GM13976 (cell line): ENCODE data around the gene NLE1.
"Not testable (repeated sequence)": the region's sequence is repeated elsewhere in the genome, so short reads cannot be mapped to it uniquely, and the experiment has no call there.

ENCODE experiments used
- DNase-seq: peaks from one replicate; pipeline ENCODE4 v3.0.0; 2012; ENCODE audit warnings: low spot score
- in situ Hi-C: fragments of 300-500 bp; cut with MboI; formaldehyde crosslinking; loops from one replicate; pipeline ENCODE4 v1.12.0; 2022; ENCODE audit warnings: low sequenced_read_pairs, mixed read lengths, inconsistent platforms; ENCODE audit not compliant: unreplicated experiment
- TF ChIP-seq, protein P1 (sequence below): IDR thresholded peaks from 2 replicates; pipeline ENCODE4 v1.5.1; 2012; ENCODE audit warnings: borderline replicate concordance, mild to moderate bottlenecking; ENCODE audit not compliant: insufficient read depth; ENCODE audit errors: extremely low read depth, missing control alignments, control extremely low read depth

The NLE1 gene

DNA sequence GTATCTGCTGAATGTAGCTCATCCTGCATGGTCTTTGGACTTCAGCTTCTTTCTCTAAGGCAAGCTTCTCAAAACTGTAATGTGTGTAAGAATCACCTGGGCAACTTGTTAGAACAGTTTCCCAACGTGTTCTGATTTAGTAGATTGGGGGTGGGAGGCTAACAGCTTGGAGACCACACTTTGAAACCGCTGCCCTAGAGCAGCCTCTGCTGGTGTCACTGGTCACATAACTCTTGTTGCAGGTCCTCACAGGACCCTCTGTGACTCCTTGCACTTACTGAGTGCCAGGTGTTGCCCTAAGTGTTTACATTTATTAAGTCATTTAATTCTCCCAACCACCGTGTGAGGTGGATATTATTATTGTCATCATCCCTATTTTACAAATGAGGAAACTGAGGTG is 42.2 kb upstream of the NLE1 start:
- TF ChIP-seq, protein P1, sequence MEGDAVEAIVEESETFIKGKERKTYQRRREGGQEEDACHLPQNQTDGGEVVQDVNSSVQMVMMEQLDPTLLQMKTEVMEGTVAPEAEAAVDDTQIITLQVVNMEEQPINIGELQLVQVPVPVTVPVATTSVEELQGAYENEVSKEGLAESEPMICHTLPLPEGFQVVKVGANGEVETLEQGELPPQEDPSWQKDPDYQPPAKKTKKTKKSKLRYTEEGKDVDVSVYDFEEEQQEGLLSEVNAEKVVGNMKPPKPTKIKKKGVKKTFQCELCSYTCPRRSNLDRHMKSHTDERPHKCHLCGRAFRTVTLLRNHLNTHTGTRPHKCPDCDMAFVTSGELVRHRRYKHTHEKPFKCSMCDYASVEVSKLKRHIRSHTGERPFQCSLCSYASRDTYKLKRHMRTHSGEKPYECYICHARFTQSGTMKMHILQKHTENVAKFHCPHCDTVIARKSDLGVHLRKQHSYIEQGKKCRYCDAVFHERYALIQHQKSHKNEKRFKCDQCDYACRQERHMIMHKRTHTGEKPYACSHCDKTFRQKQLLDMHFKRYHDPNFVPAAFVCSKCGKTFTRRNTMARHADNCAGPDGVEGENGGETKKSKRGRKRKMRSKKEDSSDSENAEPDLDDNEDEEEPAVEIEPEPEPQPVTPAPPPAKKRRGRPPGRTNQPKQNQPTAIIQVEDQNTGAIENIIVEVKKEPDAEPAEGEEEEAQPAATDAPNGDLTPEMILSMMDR: no peak
- in situ Hi-C loops: no loop called here
- DNase-seq: no peak

DNA sequence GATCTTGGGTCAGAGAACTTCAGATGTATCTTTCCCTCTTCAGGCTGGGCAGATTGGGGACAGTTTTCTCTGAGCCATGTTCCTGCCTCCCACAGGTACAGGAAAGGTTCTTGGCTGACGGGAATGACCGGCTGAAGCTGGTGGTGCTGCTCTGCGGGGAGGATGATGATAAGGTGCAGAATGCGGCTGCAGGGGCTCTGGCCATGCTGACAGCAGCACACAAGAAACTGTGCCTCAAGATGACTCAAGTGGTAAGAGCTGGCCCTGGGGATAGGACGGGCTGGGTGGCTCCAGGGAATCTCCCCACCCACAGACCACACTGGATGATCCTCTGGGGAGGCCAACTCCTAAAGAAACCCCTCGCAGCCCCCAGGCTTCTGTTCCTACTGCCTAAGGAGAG is 41.2 kb upstream of the NLE1 start:
- DNase-seq: no peak
- in situ Hi-C loops: no loop called here
- TF ChIP-seq, protein P1: no peak

DNA sequence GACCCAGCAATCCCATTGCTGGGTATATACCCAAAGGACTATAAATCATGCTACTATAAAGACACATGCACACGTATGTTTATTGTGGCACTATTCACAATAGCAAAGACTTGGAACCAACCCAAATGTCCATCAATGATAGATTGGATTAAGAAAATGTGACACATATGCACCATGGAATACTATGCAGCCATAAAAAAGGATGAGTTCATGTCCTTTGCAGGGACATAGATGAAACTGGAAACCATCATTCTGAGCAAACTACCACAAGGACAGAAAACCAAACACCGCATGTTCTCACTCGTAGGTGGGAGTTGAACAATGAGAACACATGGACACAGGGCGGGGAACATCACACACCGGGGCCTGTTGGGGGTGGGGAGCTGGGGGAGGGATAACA is 37.3 kb upstream of the NLE1 start:
- DNase-seq, in situ Hi-C loops: not testable (repeated sequence)

DNA sequence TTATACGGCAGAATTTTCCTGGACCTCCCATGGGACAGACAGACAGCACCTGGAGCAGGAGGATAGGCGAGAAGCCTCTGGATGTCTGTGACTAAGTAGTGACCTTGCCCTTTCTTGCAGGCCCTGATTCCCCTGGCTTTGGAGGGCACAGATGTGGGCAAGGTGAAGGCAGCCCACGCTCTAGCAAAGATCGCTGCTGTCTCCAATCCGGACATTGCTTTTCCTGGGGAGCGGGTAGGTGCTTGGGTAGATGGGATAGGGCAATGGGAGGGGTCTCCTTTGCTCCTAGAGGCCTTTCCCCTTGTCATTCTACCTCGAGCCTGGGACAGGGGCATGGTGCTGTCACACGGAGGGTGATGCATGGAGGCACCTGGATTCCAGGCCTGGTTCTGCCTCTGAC is 34.8 kb upstream of the NLE1 start:
- TF ChIP-seq, protein P1: no peak
- in situ Hi-C loops: no loop called here

DNA sequence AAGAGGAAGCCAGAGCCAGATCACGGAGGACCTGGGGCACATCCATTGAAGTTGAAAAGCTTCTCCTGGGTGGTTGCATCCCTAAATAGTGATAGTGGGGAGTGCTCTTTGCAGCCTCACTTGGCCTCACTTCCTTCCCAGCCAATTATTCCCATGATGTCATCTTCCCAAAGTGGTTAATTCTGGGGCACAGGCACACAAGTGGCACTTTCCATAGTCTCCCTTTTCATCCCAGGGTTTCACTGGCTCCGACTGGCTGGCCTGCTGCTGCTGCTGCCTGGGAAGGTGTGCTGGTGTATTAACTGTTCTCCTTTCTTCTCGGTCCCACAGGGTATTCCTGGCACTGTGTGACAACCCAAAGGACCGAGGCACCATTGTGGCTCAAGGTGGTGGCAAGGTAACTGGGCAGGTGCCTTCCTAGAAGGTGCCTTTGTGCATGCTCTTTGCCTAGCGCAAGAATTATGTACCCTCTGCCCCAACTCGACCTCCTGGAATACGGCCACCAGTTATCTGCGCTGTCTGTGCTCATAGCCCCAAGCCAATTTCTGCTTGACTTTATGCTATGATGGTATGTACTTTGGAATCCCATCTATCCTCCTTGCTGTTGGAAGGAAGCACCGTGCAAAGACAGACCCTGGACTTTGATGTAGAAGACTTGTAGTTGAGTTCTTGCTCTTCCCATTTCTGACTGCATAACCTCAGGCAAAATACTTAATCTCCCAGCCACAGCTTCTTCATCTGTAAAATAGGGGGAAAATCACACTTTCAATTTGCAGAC is 33.7 kb upstream of the NLE1 start:
- no peak for DNase-seq
- in situ Hi-C loops: no loop called here

More for the DNA sequence above, 34.8 kb upstream of the NLE1 start:
- DNase-seq: no peak

DNA sequence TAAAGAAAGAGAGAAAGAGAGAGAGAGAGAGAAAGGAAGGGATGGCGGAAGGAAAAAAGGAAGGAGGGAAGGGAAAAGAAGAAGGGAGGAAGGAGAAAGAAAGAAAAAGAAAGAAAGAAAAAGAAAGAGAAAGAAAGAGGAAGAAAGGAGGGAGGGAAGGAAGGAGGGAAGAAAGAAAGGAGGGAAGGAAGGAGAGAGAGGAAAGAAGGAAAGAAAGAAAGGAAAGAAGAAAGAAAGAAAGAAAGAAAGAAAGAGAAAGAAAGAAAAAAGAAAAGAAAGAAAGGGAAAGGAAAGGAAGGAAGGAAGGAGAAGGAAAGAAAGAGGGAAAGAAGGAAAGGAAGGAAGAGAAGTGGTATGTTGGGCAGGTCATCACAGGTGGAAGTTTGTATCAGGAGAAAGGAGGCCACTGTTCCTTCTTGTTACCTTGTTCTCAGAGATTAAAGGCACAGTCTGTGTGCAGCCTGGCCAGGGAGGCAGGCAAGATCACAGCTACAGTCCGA is 32.8 kb upstream of the NLE1 start:
- in situ Hi-C loops: loop anchor here (25.0 kb wide), 1 partner anchor 562 kb away; the partner anchor contains the start of gene RASL10B
- TF ChIP-seq, protein P1: no peak

More for the DNA sequence above, 33.7 kb upstream of the NLE1 start:
- TF ChIP-seq, protein P1: no peak

DNA sequence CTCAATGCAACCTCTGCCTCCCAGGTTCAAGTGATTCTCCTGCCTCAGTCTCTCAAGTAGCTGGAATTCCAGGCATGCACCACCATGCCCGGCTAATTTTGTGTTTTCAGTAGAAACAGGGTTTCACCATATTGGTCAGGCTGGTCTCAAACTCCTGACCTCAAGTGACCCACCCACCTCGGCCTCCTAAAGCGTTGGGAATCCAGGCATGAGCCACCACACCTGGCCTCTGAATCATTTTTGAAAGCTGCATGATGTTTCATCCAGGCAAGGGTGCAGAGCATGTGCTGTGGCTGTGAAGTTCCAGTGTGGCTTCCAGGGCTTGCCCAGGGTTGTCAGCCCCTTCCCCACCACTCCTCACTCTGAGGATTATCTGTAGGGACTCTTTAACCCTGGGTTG is 30.2 kb upstream of the NLE1 start:
- in situ Hi-C loops: loop anchor here (25.0 kb wide), 1 partner anchor 565 kb away; the partner anchor contains the start of gene RASL10B
- DNase-seq: not testable (repeated sequence)

More for the DNA sequence above, 32.8 kb upstream of the NLE1 start:
- DNase-seq: no peak
